Activated CD4-positive, CD25-positive, alpha-beta regulatory T cell treated with anti-CD3 and anti-CD28 coated beads, Interleukin-2, amount 50 U/mL, for 24 hours (primary cell): ENCODE measurements around the gene SLC9A9.

Experiments used
- ATAC-seq, 2 donors: fragments of 150-1000 bp; cut with Tn5 transposase; one replicate each; pipeline ENCODE4 v1.10.0; 2021; ENCODE audit warnings: mild to moderate bottlenecking in 1 of 2, moderate library complexity in 1 of 2

The SLC9A9 gene

DNA sequence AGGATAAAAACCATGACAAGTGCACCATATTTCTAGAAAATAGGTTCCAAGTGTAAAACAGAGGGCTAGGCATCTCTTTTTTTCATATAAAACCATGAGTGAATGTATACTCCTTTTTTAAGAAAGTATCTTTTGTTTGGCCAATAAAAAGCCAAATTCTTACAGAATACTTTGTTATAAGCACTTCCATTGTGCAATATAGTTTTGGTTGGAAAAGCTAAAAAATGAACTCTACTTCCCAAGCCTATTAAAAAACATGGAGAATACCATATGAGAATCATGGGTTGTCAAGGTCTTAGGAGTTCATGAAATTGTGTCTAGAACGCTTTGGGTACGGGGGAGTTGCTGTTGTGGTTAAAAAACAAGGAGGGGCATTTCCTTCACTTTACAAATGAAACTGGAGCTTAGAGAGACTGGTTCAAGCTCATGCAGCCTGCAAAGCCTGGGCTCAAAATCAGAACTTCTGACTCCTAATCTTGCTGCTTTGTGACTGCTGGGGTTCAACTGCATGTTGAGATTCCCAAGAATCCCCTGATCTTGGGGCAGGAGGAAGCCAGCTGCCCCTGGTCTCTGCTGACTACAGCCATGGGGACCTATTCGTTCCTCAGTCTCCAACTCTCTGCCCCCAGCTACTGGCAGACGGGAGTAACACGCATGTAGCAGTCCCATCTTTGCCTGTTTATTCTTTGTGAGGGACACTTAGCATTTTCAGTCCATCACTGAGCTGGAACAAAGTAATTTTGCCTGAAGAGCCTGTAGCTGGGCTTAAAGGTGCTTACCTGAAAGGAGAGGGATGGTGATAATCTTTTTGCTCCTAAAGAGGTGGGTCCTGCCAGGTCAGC lies 499.6 kb downstream of the SLC9A9 start:
- no peak for ATAC-seq

DNA sequence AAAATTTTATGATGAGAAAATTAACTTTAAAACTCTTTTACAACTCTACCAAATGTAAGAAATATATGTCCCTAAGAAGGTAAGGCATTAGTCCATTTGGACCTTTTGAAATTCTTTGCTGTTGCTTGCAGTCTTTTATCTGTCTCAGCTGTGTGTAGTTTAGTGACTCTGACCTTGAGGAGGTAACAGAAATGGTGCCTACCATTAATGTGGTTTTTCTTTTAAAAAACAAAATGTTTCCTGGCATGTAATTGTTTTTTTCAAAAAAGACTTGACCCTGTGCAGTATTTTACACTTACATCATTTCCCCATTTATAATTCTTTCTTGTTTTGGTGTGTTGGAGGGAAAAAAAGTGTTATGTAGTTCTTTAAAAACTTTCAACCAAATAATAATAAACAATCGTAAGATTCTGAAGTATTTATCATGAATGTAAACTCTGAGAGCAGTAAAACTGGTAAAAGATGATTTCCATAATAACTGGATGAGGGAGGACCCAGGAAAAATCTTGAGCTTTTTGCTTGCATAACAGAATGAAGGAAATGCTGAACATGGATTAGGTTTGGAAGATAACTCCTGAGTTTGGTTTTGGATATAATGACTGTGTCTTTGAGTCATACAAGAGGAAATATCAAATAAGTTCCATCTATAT lies 503.6 kb downstream of the SLC9A9 start:
- ATAC-seq = no peak

DNA sequence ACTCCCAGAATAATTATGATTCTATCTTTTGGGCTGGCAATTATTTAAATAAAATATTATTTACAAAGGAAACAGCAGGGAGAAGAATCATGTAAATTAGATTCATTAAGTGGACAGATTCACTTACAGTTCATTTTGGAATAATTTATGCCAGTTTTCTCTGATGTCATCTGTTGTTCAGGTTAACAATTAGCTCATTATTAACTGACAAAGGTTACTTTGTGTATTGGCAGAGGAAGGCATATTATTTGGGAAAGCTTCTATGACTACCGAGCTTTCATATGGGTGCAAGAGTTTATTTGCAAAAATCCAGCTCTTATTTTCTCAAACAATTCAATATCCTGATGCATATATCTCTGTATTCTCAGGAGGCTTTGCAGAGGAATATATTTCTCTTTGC lies 504.3 kb downstream of the SLC9A9 start:
- no peak for ATAC-seq

DNA sequence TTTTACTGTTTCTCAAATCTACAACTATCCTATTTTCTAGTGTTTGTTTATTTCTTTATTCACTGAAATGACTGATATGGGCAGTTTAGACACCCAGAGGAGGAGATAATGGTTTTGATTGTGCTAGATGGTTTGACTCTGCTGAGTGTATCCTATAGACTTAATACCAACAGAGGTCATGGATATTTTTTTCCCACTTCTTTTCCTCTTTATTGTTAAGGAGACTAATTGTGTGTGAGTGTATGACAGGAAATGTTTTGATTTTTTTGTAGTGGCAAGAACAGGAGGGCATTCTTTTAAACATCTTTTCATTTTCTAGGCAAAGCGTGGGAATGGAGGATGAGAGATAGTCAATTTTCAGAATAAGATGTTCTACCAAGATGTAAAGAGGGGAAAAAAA lies 505.2 kb downstream of the SLC9A9 start:
- no peak for ATAC-seq

DNA sequence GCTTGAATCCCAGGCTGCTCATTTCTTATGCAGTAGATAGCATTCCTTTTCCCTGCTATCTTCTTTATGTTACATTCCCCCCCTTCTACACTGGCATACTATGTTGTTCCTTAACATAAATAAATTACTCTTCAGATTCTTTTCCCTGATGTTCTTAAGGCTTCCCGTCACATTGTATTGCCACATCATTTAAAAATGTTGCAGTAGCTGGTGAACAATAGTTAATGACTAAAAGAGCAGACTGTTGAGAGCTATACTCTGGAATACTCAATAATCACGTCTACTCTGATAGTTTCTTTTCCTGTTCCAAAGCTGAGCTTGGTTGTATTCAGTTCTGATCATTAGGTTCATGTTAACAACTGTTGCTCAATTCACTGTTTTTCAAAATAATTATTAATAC lies 508.8 kb downstream of the SLC9A9 start:
- ATAC-seq = no peak

DNA sequence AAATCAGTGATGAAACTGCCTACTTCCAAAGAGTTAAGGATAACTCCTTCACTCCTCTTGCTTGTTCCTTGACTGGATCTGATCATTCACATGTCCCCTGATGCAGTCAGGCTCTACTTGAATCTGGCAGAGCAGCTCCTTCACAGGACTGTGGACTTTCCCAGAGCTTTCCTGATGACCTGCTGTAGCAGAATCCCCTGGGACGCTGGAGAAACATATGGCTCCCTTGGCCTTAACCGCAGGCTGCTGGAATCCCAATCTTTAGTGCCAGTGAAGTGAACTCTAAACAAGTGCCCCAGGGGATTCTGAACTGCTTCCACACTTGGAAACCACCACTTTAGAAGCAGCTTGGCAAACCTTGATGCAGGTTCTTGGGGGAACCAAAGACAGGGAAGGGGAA lies 510.9 kb downstream of the SLC9A9 start:
- no peak for ATAC-seq

DNA sequence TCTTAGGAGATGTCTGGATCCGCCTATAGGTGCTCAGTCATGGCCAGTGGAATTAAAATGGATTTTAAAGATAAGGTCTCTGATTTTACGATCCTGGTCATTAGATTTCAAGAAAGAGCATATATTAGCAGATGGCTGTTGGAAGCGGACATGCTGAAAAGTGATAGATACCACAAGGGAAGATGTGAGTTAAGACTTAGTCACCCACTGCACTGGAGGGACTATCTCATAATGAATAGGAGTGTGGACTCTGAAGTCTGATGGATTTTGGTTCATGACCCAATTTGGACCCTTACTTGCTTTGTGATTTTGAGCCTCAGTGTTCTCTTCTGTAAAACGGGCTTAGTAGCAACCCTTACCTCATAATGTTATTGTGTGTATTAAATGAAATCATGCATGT lies 514.0 kb downstream of the SLC9A9 start:
- ATAC-seq = no peak

DNA sequence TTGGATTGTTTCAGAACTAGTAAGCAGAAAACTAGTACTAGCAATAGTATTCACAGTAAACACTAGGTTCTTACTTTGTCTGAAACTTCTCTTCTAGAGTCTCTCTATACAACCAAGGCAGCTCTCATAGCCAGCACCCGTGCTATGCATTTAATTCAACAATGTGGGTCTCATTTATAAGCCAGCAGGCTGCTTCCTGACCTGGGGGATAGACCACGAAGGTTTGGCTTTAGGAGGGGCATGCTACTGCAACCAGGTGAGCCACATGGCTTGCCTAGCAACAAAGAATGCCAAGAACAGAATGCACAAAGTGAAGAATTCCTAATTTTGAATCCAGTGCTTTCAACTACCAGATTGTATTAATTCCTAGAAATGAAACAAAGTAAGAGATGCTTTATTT lies 514.9 kb downstream of the SLC9A9 start:
- ATAC-seq = no peak

DNA sequence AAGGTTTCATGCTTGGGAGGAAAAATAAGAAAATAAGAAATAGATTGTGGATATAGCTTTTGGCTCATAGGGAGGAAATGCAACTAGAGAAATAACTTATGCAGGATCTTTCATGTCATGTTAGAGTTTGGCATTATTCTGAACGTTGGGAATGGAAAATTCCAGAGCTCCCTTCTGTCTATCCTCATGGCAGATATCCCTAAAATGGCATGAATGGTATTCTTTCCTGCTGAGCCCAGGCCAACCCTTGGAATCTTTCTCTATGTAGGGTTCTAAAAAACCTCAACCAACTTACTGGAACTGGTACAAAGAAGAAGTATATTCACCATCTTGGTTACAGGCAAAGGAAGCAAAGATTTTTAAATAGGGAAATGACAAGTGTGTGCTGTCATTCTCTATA lies 516.2 kb downstream of the SLC9A9 start:
- ATAC-seq = no peak

DNA sequence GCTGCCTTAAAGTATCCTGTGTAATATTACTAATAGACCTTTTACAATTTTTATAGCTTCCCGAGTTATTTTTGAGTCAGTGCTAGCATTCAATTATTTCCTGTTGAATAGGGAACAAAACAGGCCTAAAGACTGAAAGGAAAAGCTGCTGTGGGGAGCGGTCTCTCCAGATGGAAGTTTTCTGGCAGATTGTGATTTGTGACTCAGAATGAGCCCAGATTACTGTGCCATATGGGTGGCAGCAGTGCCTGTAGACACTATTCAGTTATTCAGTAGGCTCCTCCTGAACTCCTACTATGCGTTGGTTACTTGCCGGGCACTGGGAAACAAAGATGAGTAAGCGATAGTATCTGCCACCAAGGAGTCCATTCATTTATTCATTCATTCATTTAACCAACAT lies 516.9 kb downstream of the SLC9A9 start:
- ATAC-seq = no peak

DNA sequence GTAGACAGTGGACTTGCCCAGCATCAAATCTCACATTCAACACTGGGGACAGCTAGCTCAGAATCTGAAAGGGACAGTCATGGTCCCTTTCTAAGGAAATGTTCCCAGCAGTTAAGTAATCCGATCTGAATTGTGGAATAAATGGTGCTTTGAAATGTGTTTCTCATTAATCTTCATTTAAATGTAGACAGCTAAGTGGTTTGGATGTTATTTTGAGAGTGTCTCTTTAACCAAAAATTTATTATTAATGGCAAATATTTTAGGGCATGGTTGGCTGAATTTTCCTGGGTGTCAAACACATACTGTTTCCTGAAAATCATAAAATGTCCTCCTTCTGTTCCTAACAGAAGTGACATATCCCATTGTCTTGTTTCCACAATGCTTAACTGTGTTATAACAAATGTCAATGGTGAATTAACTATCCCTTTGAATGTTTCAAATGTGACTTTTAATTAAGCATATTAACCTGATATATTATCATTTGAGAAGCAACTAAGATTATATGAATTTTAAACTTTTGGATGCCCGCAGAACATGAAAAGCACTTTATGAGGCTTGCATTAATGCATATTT lies 517.9 kb downstream of the SLC9A9 start:
- ATAC-seq = no peak

DNA sequence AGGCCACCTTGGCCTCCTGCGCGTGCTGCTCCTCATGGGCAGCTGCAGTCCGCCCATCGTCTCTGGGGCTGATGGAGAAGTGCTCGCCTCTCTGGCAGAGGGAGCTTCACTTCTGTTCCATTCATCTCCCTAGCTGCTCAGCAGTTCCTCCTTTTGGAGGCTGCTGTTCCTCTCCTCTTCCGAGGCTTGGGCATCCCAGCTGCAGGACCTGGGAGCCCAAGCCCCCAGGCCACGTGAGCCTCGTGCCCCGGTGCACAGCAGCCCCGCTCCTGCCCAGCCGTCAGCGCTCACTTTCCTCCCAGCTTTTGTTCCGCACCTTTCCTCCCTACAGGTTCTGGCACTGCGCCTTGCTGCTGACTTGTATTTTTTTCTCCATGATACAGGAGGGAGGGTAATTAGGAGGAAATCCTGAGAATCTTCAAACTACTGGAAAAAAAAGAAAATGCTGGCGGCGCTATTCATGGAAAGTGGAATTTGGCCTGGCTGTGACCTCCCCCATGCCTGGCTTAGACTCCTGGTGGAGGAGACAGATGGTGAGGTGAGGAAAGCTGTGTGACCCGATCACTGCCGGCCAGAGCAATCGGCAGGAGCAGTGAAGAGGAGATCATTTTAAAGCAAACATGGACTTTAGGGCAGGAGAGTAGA lies 518.6 kb downstream of the SLC9A9 start:
- no peak for ATAC-seq

DNA sequence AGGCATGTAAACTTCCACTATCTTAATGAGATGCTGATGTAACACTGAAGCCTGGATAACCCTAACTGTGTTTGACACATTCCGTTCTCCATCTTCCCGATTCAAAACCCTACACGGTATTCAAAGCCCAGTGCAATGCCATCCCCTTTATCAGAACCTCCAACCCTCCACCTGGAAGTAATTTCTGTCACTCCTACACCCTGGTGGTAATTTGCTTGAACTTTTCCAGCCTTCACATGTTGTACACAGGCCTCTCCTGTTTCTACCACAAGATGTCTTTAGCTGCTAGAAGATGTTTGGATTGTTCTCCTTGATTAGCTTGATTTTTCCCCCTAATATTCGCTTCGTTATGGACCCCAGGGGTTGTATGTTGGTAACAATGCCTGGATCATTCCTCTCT lies 519.8 kb downstream of the SLC9A9 start:
- no peak for ATAC-seq

DNA sequence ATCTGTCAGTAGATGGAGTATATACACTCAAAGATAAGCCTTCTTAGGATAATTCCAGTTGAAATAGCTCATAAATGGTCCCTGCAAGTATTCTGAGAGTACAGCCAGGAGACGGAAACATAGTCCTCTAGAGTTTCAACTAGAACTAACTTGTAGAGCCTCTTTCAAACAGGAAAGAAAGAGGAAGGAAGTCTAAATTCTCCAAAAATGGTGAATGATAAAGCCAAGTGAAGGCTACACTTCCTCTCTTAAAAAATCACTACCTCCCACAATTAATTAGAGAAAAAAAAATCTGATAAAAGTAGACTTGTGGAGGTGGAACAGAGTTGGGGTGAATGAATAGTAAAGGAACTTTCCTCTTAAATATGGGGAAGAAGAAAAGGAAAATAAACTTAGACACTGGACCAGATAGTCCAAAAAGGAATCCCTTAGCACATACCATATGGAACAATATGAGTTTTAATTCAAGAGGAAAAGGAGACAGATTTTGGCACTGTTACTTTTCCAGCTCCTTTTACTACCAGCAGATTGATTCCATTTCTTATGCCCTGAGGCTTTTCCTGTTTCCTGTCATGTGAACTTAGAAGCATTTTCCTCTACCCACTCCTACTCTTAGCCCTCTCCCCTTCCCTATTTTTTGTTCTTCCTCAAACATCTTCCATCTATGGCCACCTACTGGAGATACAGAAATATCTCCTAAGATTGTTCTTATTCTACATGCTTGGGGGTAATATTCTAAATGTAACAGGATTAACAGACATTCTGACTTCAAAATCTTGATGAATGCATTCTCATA lies 521.1 kb downstream of the SLC9A9 start:
- ATAC-seq = no peak

DNA sequence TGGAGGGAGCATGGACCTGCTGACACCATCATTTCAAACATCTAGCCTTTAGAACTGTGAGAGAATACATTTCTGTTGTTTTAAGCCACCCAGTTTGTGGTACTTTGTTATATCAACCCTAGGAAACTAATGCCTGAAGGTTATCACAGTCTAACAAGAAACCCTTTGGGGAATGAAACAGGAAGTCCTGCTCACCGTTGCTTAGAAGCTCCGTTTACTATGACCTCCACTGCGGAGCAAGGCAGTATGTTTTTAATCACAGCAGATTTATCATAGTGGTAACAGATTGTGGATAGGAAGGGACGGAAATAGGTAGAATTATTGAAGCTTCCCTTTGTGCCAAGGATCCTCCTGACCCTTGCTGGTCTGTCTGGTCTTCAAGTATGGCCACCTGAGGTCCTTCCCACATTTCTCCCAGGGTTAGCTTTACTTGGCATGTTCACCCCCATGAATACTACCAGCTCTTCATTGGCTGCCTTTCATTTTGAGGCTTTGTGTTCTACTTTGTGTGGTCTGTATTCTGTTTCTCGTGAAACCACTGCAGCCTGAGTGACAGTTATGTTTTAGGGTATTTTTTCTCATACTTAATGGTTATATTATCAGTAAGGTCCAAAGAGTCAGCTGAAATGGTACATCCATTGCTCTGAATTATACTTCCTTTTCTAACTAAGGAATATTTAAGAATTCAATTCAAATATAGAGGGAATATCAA lies 527.1 kb downstream of the SLC9A9 start:
- ATAC-seq = no peak

DNA sequence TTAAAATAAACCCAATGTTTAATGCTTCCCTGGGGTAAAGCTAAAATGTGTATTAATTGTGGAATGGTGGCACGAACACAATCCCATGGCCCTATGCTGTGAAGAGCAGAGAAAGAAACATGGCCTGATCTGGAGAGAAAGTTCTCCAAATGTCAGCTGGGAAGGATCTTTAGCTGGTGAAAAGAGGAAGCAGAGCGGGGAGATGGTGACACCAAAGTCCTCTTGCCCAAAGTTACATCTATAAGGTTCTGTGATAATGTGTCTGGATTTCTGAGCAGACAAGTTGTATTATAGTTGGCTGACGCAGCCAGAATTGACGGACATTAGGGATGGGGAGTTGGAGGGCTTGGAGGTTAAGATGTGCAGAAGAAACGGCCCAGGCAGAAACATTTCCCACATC lies 532.5 kb downstream of the SLC9A9 start:
- no peak for ATAC-seq

DNA sequence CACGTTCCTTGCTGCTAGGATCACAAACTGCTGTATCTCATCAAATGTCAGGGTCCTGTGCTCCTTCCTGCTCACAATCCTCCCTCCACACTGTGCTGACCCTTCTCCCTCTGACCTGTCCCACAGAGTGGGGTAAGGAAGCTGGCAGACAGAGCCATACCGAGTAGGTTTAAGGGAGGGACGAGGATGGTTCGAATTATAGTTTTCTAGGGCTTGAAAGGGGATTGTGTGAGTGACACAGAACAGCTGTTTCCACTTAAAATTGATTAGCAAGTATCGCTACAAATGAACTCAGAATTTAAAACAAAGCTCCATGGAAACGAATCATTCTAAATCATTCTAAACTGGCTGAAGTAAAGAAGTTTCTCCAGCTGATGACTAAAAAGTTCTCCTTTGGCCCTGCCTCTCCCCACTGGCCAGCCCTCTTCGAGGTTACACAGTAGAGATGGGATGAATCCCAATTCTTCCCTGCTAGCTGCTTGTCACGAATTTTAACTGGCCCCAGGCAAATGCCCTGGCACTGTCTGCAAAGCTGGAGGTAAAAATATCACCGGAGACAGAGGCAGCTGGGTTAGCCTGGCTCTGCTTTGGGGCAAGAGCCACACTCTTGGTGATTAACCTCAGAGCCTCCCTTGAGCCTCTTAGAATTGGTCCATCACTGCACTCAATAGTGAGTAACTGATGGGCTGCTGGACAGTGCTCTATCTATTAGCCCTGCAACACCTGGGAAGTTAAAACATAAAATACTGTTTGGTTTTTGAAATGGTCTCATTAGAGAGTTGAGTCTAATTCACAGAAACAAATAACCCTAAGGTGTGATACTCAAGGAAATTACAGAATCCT lies 533.8 kb downstream of the SLC9A9 start:
- ATAC-seq = no peak

DNA sequence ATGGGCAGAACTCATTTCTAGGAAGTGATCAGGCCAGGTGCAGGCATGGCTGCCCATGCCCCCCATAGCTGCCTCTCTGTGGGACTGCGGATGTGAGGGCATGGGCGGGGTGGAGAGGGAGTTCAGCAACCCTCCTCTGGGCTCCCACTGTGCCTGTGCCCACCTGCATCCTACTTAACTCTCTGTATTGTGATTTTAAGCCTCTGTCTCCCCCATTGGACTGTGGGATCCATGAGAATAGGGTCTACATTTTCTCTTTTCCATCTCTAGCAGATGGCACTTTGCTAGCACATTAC lies 534.4 kb downstream of the SLC9A9 start:
- ATAC-seq = no peak

DNA sequence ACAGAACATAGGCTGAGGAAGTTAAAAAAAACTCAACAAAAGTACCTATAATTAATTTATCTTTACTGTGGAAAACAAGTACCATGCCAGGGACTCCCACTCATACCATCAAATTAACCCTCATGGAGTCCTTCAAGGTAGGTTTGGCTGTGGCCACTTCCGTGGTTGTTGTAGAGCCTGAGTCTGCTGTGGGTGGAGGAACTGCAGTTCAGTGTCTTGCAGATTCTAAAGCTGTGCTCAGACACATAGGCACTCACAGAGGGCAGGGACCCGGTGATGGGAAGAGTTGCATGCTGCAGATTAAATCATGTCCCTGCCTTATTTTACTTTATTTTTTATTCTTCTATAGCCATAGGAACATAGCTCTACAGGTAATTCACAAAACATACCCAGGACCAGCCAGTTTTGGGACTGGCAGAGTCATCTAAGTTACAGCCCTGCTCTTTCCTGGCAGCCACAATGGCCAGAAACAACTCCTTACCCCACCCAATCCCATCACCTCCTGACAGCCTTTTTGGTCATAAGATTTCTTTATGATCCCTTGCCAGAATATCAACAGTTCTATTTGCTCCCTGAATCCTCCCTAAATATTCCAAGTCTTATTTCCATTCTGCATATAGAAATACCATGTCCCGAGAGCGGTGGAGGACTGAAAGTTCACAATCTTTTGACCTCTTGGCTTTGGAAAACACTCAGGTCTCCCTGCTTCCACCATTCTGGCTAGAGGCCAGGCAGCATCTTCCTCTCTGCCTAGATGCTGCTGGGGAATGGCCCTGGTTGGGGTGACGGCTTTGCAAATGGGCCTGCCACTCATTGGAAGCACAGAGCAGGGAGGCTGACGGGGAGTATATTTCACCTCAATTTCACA lies 535.0 kb downstream of the SLC9A9 start:
- ATAC-seq = no peak

DNA sequence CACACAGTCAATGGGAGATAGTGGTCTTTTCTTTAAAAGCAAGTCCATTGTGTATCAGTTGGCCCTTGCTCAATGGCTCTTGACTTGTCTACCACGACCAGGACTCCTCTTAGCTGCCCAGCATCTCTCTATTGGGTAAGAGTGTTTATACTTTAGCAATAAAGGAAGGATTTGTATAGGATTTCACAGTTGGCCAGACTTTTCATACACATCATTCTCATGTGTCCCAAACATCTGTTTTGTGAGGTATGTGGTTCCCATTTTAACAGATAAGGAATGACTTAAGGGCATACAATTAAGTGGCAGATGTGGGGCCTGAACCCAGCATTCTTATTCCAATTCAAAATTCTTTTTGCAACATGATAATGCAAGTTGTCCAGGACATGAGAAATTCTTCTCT lies 537.2 kb downstream of the SLC9A9 start:
- no peak for ATAC-seq
